Mucosa of descending colon (tissue), 3 donors: ENCODE measurements around the gene L1CAM. TPM values are rescaled to one million over a fixed set of nuclear protein-coding genes. Genes with fewer than 3 reads are reported as not detected.

Source experiments
- ATAC-seq: fragments of 200-7000 bp; cut with Tn5 transposase; one replicate; pipeline ENCODE4 v1.9.1; 2020; ENCODE audit warnings: mild to moderate bottlenecking, moderate library complexity
- DNase-seq, 3 donors: peaks; one replicate each; pipeline ENCODE4 v3.0.0-alpha.2; 2020
- H3K36me3 ChIP-seq: fragments of 200-600 bp; one replicate; pipeline ENCODE4 v1.8.0; 2021; ENCODE audit warnings: low read depth, mild to moderate bottlenecking
- H3K4me1 ChIP-seq: fragments of 200-600 bp; one replicate; pipeline ENCODE4 v1.8.0; 2021; ENCODE audit warnings: low read depth, mild to moderate bottlenecking
- H3K4me3 ChIP-seq: fragments of 200-600 bp; one replicate; pipeline ENCODE4 v1.8.0; 2021; ENCODE audit warnings: mild to moderate bottlenecking
- H3K9me3 ChIP-seq: fragments of 200-600 bp; one replicate; pipeline ENCODE4 v1.8.0; 2021; ENCODE audit warnings: mild to moderate bottlenecking
- CTCF ChIP-seq: fragments of 200-600 bp; IDR thresholded peaks from one replicate; pipeline ENCODE4 v1.8.0; 2022; ENCODE audit warnings: antibody characterized with exemption, mild to moderate bottlenecking
- intact Hi-C, 2 donors: fragments of 100-400 bp; cut with DNase I in 1 of 2; cut with micrococcal nuclease in 1 of 2; formaldehyde crosslinking; loops; one replicate each; pipeline versions ENCODE4 v1.11.0 to v1.11.1; 2022; cut with DNase I, micrococcal nuclease
- total RNA-seq, 3 donors: library from RNA; stranded (reverse); fragmentation: NEBNext Ultra II Directional in 2 of 3; extraction: Animal tissue kit (Norgen Biotek cat#: 25700) in 2 of 3; gene quantifications; one replicate each; pipeline versions ENCODE4 v1.2.1 to v1.2.4, GENCODE V29; 2021 to 2023
- donor health status: DM: no; HTN: no; CAD: no; lungs with moderate emphysema.
- donor health status: DM: no; HTN: no; CAD: no.
- donor health status: DM: no; HTN: yes; CAD: no.

L1CAM gene
- total RNA-seq, 3 donors from 2014 or later: 3.0 to 66.9 (median 7.0) TPM

- Histone ChIP-seq H3K9me3 (no peaks in the 10 kb centered on the region), H3K4me1 (no peaks in the 10 kb centered on the region), H3K36me3 (no peaks in the 10 kb centered on the region), H3K4me3 (no peak overlapping the region)
- ATAC-seq: no peak
- intact Hi-C loops: no loop called here
- no peak for TF ChIP-seq CTCF
- no peak for DNase-seq
Observed at GRCh38 chrX:153813161-153813560, 72.8 kb downstream of the L1CAM start.

- DNase-seq: no peak
- TF ChIP-seq CTCF: no peak
- Histone ChIP-seq H3K4me1 (no peaks in the 10 kb centered on the region), H3K9me3 (no peaks in the 10 kb centered on the region), H3K4me3 (no peak overlapping the region), H3K36me3 (no peaks in the 10 kb centered on the region)
- no peak for ATAC-seq
- intact Hi-C loops: no loop called here
Observed at GRCh38 chrX:153812220-153812619, 73.8 kb downstream of the L1CAM start.

Other genes starting within 250 kb of the L1CAM start
- gene DUSP9, start 239.0 kb downstream of the L1CAM start, total RNA-seq: not detected
- gene PNCK, start 212.4 kb downstream of the L1CAM start, total RNA-seq: 10 to 100 TPM in 1 of 3 donors, 1 to 10 TPM in 2; 4.6 to 63.0 (median 5.5) TPM
- gene SLC6A8, start 198.2 kb downstream of the L1CAM start, total RNA-seq: 100 to 1,000 TPM; 214 to 313 (median 251) TPM
- 100 to 1,000 TPM; 158 to 209 (median 181) TPM for gene BCAP31, start 161.8 kb downstream of the L1CAM start, total RNA-seq
- gene ABCD1, start 161.3 kb downstream of the L1CAM start, total RNA-seq: 10 to 100 TPM; 13.0 to 27.3 (median 13.0) TPM
- 10 to 100 TPM in 1 of 3 donors, 1 to 10 TPM in 2; 3.0 to 44.9 (median 3.3) TPM for gene PLXNB3, start 121.9 kb downstream of the L1CAM start, total RNA-seq
- 1 to 10 TPM in 2 of 3 donors, under 1 TPM in 1; 0.55 to 4.6 (median 1.0) TPM for gene SRPK3, start 105.1 kb downstream of the L1CAM start, total RNA-seq
- 10 to 100 TPM; 57.8 to 89.9 (median 79.3) TPM for gene IDH3G, start 91.8 kb downstream of the L1CAM start, total RNA-seq
- gene SSR4, start 91.5 kb downstream of the L1CAM start, total RNA-seq: 100 to 1,000 TPM; 129 to 297 (median 174) TPM
- 10 to 100 TPM in 1 of 3 donors, 1 to 10 TPM in 2; 1.5 to 24.2 (median 2.8) TPM for gene PDZD4, start 55.6 kb downstream of the L1CAM start, total RNA-seq
- under 1 TPM; 0.43 to 0.78 (median 0.54) TPM for gene AVPR2, start 18.5 kb upstream of the L1CAM start, total RNA-seq
- 10 to 100 TPM; 35.0 to 47.8 (median 36.7) TPM for gene ARHGAP4, start 40.1 kb upstream of the L1CAM start, total RNA-seq
- 10 to 100 TPM; 52.2 to 72.3 (median 68.9) TPM for gene NAA10, start 48.9 kb upstream of the L1CAM start, total RNA-seq
- 10 to 100 TPM in 2 of 3 donors, 1 to 10 TPM in 1; 3.5 to 21.2 (median 10.2) TPM for gene RENBP, start 58.5 kb upstream of the L1CAM start, total RNA-seq
- gene HCFC1, start 85.6 kb upstream of the L1CAM start, total RNA-seq: 10 to 100 TPM; 36.3 to 56.5 (median 48.2) TPM
- gene TMEM187, start 86.6 kb upstream of the L1CAM start, total RNA-seq: 1 to 10 TPM; 4.8 to 7.9 (median 7.8) TPM
- 10 to 100 TPM; 66.5 to 96.0 (median 85.2) TPM for gene IRAK1, start 133.7 kb upstream of the L1CAM start, total RNA-seq
- 10 to 100 TPM; 33.5 to 55.6 (median 35.6) TPM for gene MECP2, start 211.5 kb upstream of the L1CAM start, total RNA-seq